SKM-1 (cell line): Measurements from ENCODE around the gene WDR26.
"Not testable (repeated sequence)": the region's sequence is repeated elsewhere in the genome, so short reads cannot be mapped to it uniquely, and the experiment has no call there.

ENCODE experiments used
- DNase-seq: peaks from one replicate; lab custom pipeline; 2025; ENCODE audit not compliant: unreplicated experiment; lab: John Stamatoyannopoulos, UW

Gene WDR26

GRCh38 chr1:224434691-224435317 lies at the start of gene WDR26:
TSS of gene WDR26 (minus strand) at chr1:224434797.
- peak; percentile 91 for DNase-seq

DNA sequence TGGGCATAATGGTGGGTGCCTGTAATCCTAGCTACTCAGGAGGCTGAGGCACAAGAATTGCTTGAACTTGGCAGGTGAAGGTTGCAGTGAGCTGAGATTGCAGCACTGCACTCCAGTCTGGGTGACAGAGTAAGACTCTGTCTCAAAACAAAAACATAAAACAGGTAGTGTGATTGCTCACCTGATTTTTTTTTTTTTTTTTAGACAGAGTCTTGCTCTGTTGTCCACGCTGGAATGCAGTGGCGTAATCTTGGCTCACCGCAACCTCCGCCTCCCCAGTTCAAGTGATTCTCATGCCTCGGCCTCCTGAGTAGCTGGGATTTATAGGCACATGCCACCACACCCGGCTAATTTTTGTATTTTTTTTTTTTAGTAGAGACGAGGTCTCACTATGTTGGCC lies 48.6 kb upstream of the WDR26 start:
- not testable (repeated sequence) for DNase-seq

DNA sequence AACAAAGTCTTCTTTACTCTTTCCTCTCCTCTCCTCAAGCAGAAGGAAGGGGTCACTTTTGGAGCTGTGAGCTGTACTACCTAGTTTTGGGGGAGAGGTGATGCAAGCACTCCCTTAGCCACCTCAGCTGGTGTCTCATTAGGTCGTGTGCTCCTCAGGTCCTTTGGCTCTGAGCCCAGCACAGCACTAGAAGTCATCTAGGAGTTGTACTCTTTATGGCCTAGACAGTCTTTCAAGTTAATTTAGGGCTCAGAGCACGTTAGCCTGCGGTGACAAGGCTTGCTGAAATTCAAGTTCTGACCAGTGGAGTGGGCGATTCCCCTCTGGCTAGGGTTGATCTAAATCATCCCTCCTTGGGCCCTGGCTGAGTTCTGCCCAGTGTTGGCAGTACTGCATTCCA lies 48.0 kb upstream of the WDR26 start:
- DNase-seq, result no peak

DNA sequence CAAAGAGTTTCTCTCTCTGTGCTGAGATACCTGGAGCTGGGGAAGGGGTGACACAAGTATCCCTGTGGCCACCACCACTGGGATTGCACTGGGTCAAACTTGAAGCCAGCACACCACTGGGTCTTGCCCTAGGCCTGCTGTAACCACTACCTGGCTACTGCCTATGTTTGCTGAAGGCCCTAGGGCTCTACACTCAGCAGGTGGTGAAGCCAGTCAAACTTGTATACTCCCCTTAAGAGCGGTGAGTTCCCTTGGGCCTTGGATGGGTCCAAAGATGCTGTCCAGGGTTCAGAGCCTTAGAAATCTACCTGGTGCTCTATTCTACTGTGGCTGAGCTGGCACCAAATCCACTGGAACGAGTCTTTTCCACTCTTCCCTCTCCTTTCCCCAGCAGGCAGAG lies 47.0 kb upstream of the WDR26 start:
- no peak for DNase-seq

- DNase-seq, result not testable (repeated sequence)
Measured at GRCh38 chr1:224480888-224481459, 46.4 kb upstream of the WDR26 start.

DNA sequence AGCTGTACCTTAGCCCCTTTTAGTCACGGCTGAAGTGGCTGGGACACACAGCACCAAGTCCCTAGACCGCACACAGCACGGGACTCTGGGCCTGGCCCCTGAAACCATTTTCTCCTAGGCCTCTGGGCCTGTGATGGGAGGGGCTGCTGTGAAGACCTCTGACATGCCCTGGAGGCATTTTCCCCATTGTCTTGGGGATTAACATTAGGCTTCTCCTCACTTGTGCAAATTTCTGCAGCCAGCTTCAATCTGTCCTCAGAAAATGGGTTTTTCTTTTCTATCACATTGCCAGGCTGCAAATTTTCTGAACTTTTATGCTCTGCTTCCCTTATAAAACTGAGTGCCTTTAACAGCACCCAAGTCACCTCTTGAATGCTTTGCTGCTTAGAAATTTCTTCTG lies 45.6 kb upstream of the WDR26 start:
- not testable (repeated sequence) for DNase-seq

GRCh38 chr1:224472806-224473205 lies 38.2 kb upstream of the WDR26 start:
- DNase-seq, result no peak

DNA sequence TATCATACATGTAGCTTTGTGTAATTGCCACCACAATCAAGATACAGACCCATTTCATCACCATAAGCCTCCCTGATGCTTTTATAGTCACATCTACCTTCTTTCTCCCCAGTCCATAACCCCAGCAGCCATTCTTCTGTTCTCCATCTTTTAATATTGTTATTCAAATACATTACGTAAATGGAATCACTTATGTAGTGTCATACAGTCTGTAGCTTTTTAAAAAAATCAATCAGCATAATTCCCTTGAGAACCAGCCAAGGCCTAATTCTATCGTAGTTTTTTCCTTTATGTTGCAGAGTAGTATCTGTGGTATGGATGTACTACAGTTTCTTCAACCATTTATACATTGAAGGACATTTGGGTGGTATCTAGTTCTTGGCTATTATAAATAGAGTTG lies 31.6 kb upstream of the WDR26 start:
- DNase-seq, result no peak

DNA sequence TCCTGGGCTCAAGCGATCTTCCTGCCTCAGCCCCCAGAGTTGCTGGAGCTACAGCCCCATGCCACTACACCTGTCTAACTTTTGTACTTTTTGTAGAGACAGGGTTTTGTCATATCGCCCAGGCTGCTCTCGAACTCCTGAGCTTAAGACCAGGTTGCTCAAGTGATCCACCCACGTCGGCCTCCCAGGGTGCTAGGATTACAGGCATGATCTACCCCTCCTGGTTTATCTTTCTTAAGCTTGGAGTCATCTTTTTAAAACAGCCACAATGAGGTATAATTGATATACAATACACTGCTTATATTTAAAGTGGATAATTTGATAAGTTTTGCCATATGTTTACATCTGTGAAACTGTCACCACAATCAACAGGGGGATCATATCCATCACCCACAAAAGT lies 25.4 kb upstream of the WDR26 start:
- DNase-seq, result no peak

DNA sequence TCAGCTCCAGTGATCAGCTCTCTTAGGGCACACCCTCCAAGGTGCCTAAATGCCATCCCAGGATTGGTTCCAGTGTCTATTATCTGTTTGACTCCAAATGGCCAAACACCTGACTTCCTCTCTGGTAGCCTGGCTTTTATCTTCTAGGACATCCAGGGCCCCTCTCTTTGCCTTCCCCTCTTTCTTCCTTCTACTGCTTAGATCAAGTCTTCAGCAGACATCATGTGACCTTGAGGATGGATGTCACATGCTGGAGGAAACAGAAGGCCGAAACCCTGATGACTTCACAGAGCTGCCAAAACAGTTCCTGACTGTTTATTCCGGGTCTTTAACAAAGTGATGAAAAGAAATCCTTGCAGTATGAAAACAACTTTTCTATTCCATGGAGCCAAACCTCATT lies 24.4 kb upstream of the WDR26 start:
- DNase-seq, result no peak

DNA sequence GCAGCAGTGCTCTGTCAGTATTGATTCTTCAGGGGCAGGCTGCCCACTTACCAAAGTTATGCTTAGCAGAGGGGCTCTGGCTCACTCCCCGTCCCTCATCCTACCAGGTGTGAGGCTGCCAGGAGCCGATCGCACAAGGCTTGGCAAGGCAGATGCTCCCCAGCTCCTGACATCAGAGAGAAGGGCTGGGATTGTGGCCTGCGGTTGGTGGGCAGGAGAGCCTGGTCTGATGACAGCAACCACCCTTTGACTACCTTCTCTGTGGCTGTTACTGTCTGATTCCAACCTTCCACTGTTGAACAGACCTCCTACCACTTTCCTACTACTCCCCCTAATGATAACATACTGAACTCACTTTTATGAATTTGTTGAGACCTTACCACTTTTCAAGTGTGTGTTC lies 23.7 kb upstream of the WDR26 start:
- DNase-seq, result no peak

GRCh38 chr1:224457782-224458144 lies 23.2 kb upstream of the WDR26 start:
- no peak for DNase-seq

DNA sequence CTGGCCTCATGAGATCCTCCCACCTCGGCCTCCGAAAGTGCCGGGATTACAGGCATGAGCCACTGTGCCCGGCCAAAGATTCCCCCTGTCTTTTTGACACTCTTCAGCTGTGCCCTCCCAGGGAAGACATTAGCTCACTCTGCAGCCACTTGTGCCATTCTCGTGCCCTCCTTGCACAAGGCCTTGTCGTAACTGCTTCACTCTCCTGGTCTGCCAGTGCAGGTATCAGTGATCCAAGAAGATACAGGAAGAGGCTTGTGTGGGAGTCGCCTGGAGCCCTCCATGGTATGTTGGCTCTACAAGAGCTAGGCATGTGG lies 22.0 kb upstream of the WDR26 start:
- no peak for DNase-seq

- no peak for DNase-seq
Measured at GRCh38 chr1:224454402-224455055, 19.9 kb upstream of the WDR26 start.

DNA sequence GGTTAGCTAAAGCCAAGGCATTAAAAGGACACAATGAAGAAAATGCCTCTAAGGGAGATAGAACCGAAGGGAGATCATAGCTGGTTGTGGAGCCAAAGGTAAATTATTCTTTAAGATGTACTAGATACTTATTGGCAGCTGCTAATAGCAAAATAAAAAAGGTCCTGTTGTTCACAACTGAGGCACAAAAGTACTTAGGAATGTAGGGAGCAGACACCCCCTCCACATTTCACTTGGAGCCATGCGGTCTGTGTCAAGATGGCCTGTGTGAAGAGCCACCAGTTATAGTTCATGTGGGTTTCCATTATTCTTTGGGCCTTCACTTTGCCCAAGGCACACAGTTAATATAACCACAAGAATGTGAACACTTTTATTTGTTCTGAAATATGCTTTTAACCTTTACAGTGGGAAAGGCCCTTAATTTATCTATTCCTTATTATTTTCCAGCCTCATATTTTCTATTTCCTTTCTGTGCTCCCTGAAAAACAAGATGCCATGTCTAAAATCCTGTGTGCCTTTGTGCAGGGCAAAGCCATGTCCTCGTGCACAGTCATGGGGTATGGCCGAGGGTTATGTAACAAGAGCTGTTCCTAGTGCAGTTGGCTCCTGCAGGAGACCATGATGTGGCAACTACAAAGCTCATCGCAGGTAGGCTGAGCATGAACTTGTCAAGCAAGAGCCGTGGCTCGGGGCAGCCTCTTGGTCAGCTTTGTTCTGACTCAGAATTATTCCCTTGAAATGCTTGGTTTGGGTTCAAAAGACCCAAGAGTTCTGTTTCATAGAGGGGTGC lies 16.2 kb upstream of the WDR26 start:
- no peak for DNase-seq

DNA sequence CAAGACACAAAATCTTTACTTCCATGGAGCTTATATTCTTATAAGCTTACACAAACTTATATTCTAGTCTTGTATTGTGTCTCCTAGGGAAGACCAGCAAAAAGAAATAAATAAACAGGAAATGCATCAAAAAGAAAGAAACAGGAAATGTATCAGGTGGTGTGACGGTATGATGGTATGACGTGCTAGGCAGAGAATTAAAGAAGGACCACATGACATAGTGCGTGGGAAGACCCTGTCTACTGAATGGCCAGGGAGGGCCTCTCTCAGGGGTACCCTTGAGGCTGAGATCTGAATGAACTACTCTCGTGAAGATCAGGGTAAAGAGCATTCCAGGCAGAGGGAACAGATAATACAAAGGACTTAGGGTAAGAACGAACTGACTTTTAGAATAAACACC lies 15.6 kb upstream of the WDR26 start:
- DNase-seq, result no peak

GRCh38 chr1:224448453-224449017 lies 13.9 kb upstream of the WDR26 start:
- DNase-seq, result no peak

GRCh38 chr1:224447971-224448370 lies 13.4 kb upstream of the WDR26 start:
- DNase-seq, result no peak

- no peak for DNase-seq
Measured at GRCh38 chr1:224447251-224447650, 12.7 kb upstream of the WDR26 start.

- no peak for DNase-seq
Measured at GRCh38 chr1:224438989-224439388, 4.4 kb upstream of the WDR26 start.

- no peak for DNase-seq
Measured at GRCh38 chr1:224435999-224436398, 1.4 kb upstream of the WDR26 start.

GRCh38 chr1:224435318-224435763 lies 744 bp upstream of the WDR26 start:
- peak; percentile 53 for DNase-seq
